ENCODE measurements around the gene EPHA10. TPM values are rescaled to one million over a fixed set of nuclear protein-coding genes. Genes with fewer than 3 reads are reported as not detected.
"Not testable (repeated sequence)": the region's sequence is repeated elsewhere in the genome, so short reads cannot be mapped to it uniquely, and the experiment has no call there.

EPHA10 gene
- polyA plus RNA-seq, 1 experiment = 0.04 TPM

DNA sequence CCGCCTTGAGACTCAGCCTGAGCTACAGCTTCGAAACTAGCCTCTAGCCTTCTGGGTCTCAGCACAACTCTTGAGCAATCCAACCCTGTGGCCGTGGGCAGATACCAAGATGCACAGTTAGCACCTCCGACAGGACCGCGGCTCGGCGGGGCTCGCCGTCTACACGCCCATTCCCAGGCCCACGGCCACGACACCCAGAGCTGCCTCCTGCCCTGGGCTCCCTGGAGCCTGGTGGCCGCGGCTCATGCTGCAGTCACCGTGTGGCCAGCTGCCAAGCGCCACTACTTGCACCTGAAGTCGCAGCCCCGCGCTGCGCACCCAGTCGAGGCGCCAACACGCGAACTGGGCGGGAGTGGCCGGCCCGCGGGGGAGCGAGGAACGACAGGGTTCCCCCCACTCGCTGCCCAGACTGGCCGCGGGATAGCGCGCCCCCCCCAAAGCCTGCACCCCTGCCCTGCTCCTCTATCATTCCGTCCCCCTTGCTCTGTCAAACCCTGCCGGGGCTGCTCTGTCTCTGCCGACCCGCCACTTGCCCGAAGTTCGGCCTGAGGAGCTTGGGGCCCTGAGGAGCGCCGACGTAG, 73.3 kb downstream of the EPHA10 start:
- H3K27me3 ChIP-seq (ENCODE audit: control insufficient read depth, insufficient read depth, low read length) = no peaks in the 10 kb centered on the region
- no peak for DNase-seq (ENCODE audit: low read depth)
- ChIA-PET CTCF (interaction anchor here (0.7 to 18.5 kb wide), 10 partner anchors 9 to 220 kb away, joined by 3 to 214 read pairs (median 4); partner anchors contain the start of genes DNALI1, MEAF6 and YRDC), POLR2A (no interaction called here)
- TF ChIP-seq, protein P1, sequence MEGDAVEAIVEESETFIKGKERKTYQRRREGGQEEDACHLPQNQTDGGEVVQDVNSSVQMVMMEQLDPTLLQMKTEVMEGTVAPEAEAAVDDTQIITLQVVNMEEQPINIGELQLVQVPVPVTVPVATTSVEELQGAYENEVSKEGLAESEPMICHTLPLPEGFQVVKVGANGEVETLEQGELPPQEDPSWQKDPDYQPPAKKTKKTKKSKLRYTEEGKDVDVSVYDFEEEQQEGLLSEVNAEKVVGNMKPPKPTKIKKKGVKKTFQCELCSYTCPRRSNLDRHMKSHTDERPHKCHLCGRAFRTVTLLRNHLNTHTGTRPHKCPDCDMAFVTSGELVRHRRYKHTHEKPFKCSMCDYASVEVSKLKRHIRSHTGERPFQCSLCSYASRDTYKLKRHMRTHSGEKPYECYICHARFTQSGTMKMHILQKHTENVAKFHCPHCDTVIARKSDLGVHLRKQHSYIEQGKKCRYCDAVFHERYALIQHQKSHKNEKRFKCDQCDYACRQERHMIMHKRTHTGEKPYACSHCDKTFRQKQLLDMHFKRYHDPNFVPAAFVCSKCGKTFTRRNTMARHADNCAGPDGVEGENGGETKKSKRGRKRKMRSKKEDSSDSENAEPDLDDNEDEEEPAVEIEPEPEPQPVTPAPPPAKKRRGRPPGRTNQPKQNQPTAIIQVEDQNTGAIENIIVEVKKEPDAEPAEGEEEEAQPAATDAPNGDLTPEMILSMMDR (IDR thresholded peaks at IDR 0.05; ENCODE audit: insufficient read depth, low read depth, low read length) = no peak
- peak overlapping the region; percentile 82 for H3K4me3 ChIP-seq (ENCODE audit: low read depth, low read length)
- H3K36me3 ChIP-seq (ENCODE audit: control insufficient read depth, insufficient read depth, low read length) = peaks cover 2% of the 10 kb centered on the region; the same call in 1 of the 2 replicates

- TF ChIP-seq, protein P1 (IDR thresholded peaks at IDR 0.05; ENCODE audit: insufficient read depth, low read depth, low read length) = no peak
- ChIA-PET CTCF (interaction anchor here (0.9 to 18.5 kb wide), 4 partner anchors 86 to 234 kb away, joined by 3 to 214 read pairs (median 4); partner anchors contain the start of gene YRDC), POLR2A (no interaction called here)
- H3K27me3 ChIP-seq (ENCODE audit: control insufficient read depth, insufficient read depth, low read length) = no peaks in the 10 kb centered on the region
- no peak for DNase-seq (ENCODE audit: low read depth)
- peak overlapping the region; percentile 65; the same call in 1 of the 2 replicates for H3K4me3 ChIP-seq (ENCODE audit: low read depth, low read length)
- peaks cover 9% of the 10 kb centered on the region for H3K36me3 ChIP-seq (ENCODE audit: control insufficient read depth, insufficient read depth, low read length)
Observed at GRCh38 chr1:37688926-37689325, 76.0 kb downstream of the EPHA10 start.

DNA sequence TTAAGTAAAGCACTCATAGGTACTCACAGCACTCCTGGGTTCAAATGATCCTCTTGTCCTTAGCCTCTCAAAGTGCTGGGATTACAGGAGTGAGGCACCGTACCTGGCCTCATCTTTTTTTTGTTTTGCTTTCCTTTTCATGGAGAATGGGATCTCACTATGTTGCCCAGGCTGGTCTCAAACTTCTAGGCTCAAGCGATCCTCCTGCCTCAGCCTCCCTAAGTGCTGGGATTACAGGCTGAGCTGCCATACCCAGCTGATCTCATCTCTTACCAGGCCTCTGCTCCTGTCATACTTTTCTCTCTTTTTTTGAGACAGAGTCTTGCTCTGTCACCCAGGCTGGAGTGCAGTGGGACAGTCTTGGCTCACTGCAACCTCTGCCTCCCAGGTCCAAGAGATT, 77.2 kb downstream of the EPHA10 start:
- H3K36me3 ChIP-seq (ENCODE audit: control insufficient read depth, insufficient read depth, low read length) = peaks cover 12% of the 10 kb centered on the region
- H3K4me3 ChIP-seq (ENCODE audit: low read depth, low read length); POLR2A ChIA-PET; DNase-seq (ENCODE audit: low read depth); H3K27me3 ChIP-seq (ENCODE audit: control insufficient read depth, insufficient read depth, low read length): not testable (repeated sequence)
- CTCF ChIA-PET = interaction anchor here (0.7 to 18.5 kb wide), 2 partner anchors 22 to 85 kb away, joined by 3 to 214 read pairs; no protein-coding TSS in a partner anchor

GRCh38 chr1:37685722-37686121, 79.2 kb downstream of the EPHA10 start:
- DNase-seq (ENCODE audit: low read depth) = no peak
- ChIA-PET CTCF (interaction anchor here (4.4 to 18.5 kb wide), 2 partner anchors 14 to 83 kb away, joined by 18 to 214 read pairs; no protein-coding TSS in a partner anchor), POLR2A (no interaction called here)
- H3K36me3 ChIP-seq (ENCODE audit: control insufficient read depth, insufficient read depth, low read length) = peaks cover 15% of the 10 kb centered on the region
- no peaks in the 10 kb centered on the region for H3K27me3 ChIP-seq (ENCODE audit: control insufficient read depth, insufficient read depth, low read length)
- TF ChIP-seq, protein P1 (IDR thresholded peaks at IDR 0.05; ENCODE audit: insufficient read depth, low read depth, low read length) = no peak
- H3K4me3 ChIP-seq (ENCODE audit: low read depth, low read length) = no peak overlapping the region

DNA sequence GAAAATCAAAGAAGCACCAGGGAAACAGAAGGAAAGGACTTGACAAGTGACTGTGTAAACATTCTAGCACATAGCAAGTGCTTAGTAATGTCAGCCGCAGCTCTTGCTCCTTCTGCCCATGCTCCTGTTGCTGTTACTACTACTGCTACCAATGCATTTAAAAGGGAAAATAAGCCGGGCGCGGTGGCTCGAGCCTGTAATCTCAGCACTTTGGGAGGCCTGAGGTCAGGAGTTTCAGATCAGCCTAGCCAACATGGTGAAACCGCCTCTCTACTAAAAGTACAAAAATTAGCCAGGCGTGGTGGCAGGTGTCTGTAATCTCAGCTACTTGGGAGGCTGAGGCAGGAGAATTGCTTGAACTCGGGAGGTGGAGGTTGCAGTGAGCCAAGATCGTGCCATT, 80.7 kb downstream of the EPHA10 start:
- peaks cover 15% of the 10 kb centered on the region for H3K36me3 ChIP-seq (ENCODE audit: control insufficient read depth, insufficient read depth, low read length)
- ChIA-PET CTCF (interaction anchor here (0.7 to 18.5 kb wide), 5 partner anchors 12 to 1108 kb away, joined by 3 to 214 read pairs (median 18); no protein-coding TSS in a partner anchor), POLR2A (interaction anchor here (0.5 kb wide), 1 partner anchor 122 kb away, joined by 3 read pairs; no protein-coding TSS in a partner anchor)
- not testable (repeated sequence) for H3K27me3 ChIP-seq (ENCODE audit: control insufficient read depth, insufficient read depth, low read length); DNase-seq (ENCODE audit: low read depth); H3K4me3 ChIP-seq (ENCODE audit: low read depth, low read length)

DNA sequence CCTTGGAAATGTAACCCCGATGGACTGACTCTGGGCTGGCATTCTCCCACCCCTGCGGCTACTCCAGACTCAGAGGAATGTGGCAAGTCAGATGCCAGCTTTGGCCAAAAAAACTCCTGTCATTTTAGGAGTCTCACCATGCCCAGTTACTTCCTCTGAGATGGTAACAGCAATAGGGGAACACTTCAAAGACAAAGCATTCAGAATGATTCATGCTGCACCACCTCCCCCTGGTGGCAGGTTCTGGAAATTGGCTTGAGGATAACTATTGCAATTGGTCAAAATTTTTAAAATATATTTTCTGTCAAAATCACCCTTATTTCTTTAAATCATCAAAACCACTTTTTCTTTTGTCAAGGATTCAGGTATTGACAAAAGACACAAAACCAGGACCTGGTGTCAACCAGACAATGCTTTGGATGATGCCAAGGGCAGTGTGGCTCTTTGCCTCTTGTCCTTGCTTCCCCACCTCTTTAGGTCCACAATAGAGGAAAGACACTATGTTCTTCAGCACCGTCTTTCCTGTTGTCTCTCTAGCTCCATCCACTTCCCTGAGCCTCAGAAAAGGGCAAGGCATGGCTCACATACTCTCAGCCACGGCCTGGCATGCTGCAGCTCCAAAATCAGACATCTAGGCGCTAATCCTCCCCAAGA, 82.5 kb downstream of the EPHA10 start:
- Histone ChIP-seq H3K4me3 (ENCODE audit: low read depth, low read length) (no peak overlapping the region), H3K27me3 (ENCODE audit: control insufficient read depth, insufficient read depth, low read length) (peaks cover 4% of the 10 kb centered on the region), H3K36me3 (ENCODE audit: control insufficient read depth, insufficient read depth, low read length) (peaks cover 14% of the 10 kb centered on the region)
- DNase-seq (ENCODE audit: low read depth) = no peak
- ChIA-PET CTCF (interaction anchor here (0.6 to 18.5 kb wide), 37 partner anchors 9 to 1166 kb away, joined by 3 to 214 read pairs (median 3); partner anchors contain the start of genes CDCA8, GNL2 and RSPO1), POLR2A (no interaction called here)
- TF ChIP-seq, protein P1 (IDR thresholded peaks at IDR 0.05; ENCODE audit: insufficient read depth, low read depth, low read length) = peak; percentile 85
